ENCODE data around the gene PCP4.

DNA sequence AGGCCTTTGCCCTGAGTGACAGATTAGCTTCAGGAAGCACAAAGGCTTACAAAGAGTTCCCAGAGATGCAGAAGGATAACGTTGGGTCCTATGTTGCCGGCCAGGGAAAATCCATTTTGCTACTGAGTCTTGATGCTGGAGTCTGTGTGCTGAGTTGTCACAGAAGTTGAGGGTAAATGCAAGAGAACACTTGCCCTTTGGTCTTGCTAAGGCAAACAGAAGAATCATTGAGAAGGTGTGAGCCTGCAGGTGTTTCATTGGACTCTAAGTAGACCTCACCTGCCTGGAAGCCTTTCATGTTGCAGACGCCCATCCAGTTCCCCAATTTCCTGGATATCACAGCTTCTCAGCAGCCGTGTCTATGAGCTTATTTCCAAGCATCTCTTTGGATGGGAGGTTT lies 105.2 kb downstream of the PCP4 start:
- TF ChIP-seq CTCF (IDR thresholded peaks at IDR 0.05), result no peak
- TF ChIP-seq TCF7L2 (IDR thresholded peaks at IDR 0.05; ENCODE audit: low read depth, low read length), result no peak
- TF ChIP-seq REST (IDR thresholded peaks at IDR 0.05; ENCODE audit: insufficient read depth in 1 of 2, low read depth in 2 of 2, low read length in 1 of 2), result no peak
- no peak for TF ChIP-seq POLR2AphosphoS5 (IDR thresholded peaks at IDR 0.05; ENCODE audit: low read depth, low read length)
